Measurements from ENCODE around the gene PLEKHH3. TPM values are rescaled to one million over a fixed set of nuclear protein-coding genes. Genes with fewer than 3 reads are reported as not detected.
"Not testable (repeated sequence)": the region's sequence is repeated elsewhere in the genome, so short reads cannot be mapped to it uniquely, and the experiment has no call there.

The PLEKHH3 gene
- polyA plus RNA-seq, 1 of the 3 experiments (the other 2 are of a cell fraction), result 12.8 TPM

DNA sequence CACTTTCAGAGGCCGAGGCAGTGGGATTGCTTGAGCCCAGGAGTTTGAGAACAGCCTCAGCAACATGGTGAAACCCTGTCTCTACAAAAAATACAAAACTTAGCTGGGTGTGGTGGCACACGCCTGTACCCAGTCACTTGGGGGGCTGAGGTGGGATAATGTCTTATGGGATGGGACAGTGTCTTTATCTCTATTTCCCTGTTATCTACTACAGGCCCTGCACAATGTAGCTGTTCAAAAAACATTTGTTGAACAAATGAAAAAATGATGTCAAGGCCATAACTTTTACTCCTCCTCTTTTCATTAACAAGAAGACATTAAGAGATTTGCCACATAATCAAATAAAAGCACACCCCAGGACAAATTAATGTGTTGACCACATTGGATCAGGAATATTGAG lies 53.5 kb downstream of the PLEKHH3 start (continued):
- TF ChIP-seq, protein P1, sequence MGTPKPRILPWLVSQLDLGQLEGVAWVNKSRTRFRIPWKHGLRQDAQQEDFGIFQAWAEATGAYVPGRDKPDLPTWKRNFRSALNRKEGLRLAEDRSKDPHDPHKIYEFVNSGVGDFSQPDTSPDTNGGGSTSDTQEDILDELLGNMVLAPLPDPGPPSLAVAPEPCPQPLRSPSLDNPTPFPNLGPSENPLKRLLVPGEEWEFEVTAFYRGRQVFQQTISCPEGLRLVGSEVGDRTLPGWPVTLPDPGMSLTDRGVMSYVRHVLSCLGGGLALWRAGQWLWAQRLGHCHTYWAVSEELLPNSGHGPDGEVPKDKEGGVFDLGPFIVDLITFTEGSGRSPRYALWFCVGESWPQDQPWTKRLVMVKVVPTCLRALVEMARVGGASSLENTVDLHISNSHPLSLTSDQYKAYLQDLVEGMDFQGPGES (IDR thresholded peaks at IDR 0.05; ENCODE audit: low read depth, low read length), result no peak

DNA sequence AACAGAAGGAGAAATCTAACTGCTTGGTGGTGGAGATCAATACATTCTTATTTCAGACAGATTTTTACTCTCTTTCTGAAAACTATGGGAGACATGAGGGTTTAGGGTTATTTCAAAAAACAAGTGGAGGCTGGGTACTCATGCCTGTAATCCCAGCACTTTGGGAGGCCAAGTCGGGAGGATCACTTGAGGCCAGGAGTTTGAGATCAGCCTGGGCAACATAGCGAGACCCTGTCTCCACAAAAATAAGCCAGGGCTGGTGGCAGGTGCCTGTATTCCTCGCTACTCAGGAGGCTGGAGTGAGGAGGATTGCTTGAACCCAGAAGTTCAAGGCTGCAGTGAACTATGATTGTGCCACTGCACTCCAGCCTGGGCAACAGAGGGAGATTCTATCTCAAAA lies 54.8 kb downstream of the PLEKHH3 start:
- POLR2A ChIA-PET; H4K20me1 ChIP-seq (ENCODE audit: insufficient read depth); H3F3A ChIP-seq (replicated peaks; ENCODE audit: insufficient read depth); DNase-seq; H3K4me2 ChIP-seq; CTCF ChIA-PET; H3K27ac ChIP-seq (ENCODE audit: low read depth in 2 of 2, low read length in 1 of 2); H3K79me2 ChIP-seq (ENCODE audit: insufficient read depth); H2AFZ ChIP-seq (ENCODE audit: low read depth); H3K9me2 ChIP-seq; H3K9me3 ChIP-seq; H3K4me3 ChIP-seq (ENCODE audit: low read depth in 2 of 2, low read length in 1 of 2); H3K9ac ChIP-seq; H3K27me3 ChIP-seq (ENCODE audit: insufficient read depth); H3K36me3 ChIP-seq (replicated peaks in 1 of 2; ENCODE audit: control insufficient read depth in 1 of 2, insufficient read depth in 2 of 2, low read length in 1 of 2): not testable (repeated sequence)
- H3K4me1 ChIP-seq (ENCODE audit: control insufficient read depth in 1 of 2, insufficient read depth in 2 of 2, low read depth in 1 of 2, low read length in 1 of 2), result peaks cover 0 to 16% of the 10 kb centered on the region in 2 experiments; a peak in 1 of 4 replicates
- WGBS (ENCODE audit: low lambda C conversion rate), result 84% methylated on average over 3 of the region's 3 CpGs

DNA sequence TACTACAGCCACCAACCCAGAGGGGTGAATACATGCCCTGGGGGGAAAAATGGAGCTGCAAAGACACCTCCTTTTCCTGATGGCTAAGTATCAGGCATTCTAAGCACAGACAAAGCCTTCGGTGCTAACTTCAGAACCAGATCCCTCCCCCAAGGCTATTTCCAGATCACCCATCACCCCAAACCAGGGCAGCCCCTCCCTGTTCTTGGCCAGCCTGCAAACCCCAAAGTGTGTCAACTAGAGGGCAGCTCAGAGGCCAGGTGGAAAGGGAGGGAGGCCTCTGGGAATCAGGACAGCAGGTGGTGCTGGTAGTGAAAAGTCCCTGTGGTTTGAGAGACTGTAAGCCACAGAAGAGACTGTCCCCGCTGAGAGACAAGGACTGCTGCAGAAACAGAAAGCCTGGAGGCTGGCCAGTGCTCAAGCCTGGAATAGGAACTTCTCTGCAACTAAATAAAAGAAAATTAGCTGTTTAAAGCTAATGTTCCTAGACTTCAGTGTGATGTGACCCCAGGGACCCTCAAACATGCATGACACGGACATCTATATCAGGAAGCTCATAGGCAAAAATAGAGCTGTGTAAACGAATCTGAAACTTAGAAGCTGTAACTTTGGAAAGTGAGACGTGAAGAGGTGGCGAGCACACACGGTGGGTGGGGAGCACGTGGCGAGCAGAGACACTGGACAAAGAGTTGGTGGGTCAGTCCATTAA lies 58.2 kb downstream of the PLEKHH3 start:
- Histone ChIP-seq H3K36me3 (replicated peaks in 1 of 2; ENCODE audit: control insufficient read depth in 1 of 2, insufficient read depth in 2 of 2, low read length in 1 of 2) (peaks cover 17% of the 10 kb centered on the region in 2 experiments), H3K9me3 (no peaks in the 10 kb centered on the region), H2AFZ (ENCODE audit: low read depth) (no peak overlapping the region), H3F3A (replicated peaks; ENCODE audit: insufficient read depth) (peaks cover 10% of the 10 kb centered on the region), H3K79me2 (ENCODE audit: insufficient read depth) (no peaks in the 10 kb centered on the region), H3K27ac (ENCODE audit: low read depth in 2 of 2, low read length in 1 of 2) (peak overlapping the region in 1 of 2 experiments; percentile 71; a peak in 2 of 4 replicates), H3K4me2 (no peak overlapping the region), H4K20me1 (ENCODE audit: insufficient read depth) (no peaks in the 10 kb centered on the region), H3K27me3 (ENCODE audit: insufficient read depth) (no peaks in the 10 kb centered on the region), H3K4me1 (ENCODE audit: control insufficient read depth in 1 of 2, insufficient read depth in 2 of 2, low read depth in 1 of 2, low read length in 1 of 2) (peaks cover 0 to 16% of the 10 kb centered on the region in 2 experiments; a peak in 1 of 4 replicates), H3K9ac (no peak overlapping the region), H3K4me3 (ENCODE audit: low read depth in 2 of 2, low read length in 1 of 2) (no peak overlapping the region), H3K9me2 (no peaks in the 10 kb centered on the region)
- WGBS (ENCODE audit: low lambda C conversion rate), result 73% methylated on average over 9 of the region's 9 CpGs
- peak; percentile 55 for DNase-seq
- POLR2A ChIA-PET, result interaction anchor here (0.6 to 2.2 kb wide), 8 partner anchors 10 to 187 kb away, joined by 3 to 12 read pairs (median 6); partner anchors contain the start of genes PLEKHH3, PSMC3IP, RETREG3 and TUBG1
- CTCF ChIA-PET, result interaction anchor here (1.1 to 2.1 kb wide), 15 partner anchors 9 to 74 kb away, joined by 3 to 14 read pairs (median 5); partner anchors contain the start of genes CCR10, PLEKHH3 and PSMC3IP
- TF ChIP-seq SMC3 (IDR thresholded peaks at IDR 0.05; ENCODE audit: low read depth, low read length) (peak; percentile 51; the same call in 1 of the 2 replicates), CHD2 (IDR thresholded peaks at IDR 0.05; ENCODE audit: low read length, partially characterized antibody) (no peak), NFIC (IDR thresholded peaks at IDR 0.05; ENCODE audit: borderline replicate concordance) (no peak), TCF12 (IDR thresholded peaks at IDR 0.05) (no peak), RAD21 (IDR thresholded peaks at IDR 0.05; ENCODE audit: low read length) (peak; percentile 61), GABPA (IDR thresholded peaks at IDR 0.05; ENCODE audit: low read depth) (no peak)
- TF ChIP-seq, protein P2, sequence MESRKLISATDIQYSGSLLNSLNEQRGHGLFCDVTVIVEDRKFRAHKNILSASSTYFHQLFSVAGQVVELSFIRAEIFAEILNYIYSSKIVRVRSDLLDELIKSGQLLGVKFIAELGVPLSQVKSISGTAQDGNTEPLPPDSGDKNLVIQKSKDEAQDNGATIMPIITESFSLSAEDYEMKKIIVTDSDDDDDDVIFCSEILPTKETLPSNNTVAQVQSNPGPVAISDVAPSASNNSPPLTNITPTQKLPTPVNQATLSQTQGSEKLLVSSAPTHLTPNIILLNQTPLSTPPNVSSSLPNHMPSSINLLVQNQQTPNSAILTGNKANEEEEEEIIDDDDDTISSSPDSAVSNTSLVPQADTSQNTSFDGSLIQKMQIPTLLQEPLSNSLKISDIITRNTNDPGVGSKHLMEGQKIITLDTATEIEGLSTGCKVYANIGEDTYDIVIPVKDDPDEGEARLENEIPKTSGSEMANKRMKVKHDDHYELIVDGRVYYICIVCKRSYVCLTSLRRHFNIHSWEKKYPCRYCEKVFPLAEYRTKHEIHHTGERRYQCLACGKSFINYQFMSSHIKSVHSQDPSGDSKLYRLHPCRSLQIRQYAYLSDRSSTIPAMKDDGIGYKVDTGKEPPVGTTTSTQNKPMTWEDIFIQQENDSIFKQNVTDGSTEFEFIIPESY (IDR thresholded peaks at IDR 0.05; ENCODE audit: borderline replicate concordance, low read depth), result no peak
- TF ChIP-seq, protein P3, sequence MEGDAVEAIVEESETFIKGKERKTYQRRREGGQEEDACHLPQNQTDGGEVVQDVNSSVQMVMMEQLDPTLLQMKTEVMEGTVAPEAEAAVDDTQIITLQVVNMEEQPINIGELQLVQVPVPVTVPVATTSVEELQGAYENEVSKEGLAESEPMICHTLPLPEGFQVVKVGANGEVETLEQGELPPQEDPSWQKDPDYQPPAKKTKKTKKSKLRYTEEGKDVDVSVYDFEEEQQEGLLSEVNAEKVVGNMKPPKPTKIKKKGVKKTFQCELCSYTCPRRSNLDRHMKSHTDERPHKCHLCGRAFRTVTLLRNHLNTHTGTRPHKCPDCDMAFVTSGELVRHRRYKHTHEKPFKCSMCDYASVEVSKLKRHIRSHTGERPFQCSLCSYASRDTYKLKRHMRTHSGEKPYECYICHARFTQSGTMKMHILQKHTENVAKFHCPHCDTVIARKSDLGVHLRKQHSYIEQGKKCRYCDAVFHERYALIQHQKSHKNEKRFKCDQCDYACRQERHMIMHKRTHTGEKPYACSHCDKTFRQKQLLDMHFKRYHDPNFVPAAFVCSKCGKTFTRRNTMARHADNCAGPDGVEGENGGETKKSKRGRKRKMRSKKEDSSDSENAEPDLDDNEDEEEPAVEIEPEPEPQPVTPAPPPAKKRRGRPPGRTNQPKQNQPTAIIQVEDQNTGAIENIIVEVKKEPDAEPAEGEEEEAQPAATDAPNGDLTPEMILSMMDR (IDR thresholded peaks at IDR 0.05), result no peak
- TF ChIP-seq, protein P4, sequence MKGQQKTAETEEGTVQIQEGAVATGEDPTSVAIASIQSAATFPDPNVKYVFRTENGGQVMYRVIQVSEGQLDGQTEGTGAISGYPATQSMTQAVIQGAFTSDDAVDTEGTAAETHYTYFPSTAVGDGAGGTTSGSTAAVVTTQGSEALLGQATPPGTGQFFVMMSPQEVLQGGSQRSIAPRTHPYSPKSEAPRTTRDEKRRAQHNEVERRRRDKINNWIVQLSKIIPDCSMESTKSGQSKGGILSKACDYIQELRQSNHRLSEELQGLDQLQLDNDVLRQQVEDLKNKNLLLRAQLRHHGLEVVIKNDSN (IDR thresholded peaks at IDR 0.05; ENCODE audit: borderline replicate concordance, low read depth), result no peak
- TF ChIP-seq, protein P5, sequence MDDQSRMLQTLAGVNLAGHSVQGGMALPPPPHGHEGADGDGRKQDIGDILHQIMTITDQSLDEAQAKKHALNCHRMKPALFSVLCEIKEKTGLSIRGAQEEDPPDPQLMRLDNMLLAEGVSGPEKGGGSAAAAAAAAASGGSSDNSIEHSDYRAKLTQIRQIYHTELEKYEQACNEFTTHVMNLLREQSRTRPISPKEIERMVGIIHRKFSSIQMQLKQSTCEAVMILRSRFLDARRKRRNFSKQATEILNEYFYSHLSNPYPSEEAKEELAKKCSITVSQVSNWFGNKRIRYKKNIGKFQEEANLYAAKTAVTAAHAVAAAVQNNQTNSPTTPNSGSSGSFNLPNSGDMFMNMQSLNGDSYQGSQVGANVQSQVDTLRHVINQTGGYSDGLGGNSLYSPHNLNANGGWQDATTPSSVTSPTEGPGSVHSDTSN (IDR thresholded peaks at IDR 0.05), result no peak
